Rectal smooth muscle tissue (tissue), 1 donor: ENCODE results near the gene IZUMO1.

ENCODE experiments used
- H3K27ac ChIP-seq: one replicate; pipeline ENCODE4 v1.7.0; 2013; ENCODE audit warnings: low read depth, low read length, inconsistent platforms
- H3K27me3 ChIP-seq: one replicate; pipeline ENCODE4 v1.7.0; 2013; ENCODE audit warnings: low read length; ENCODE audit not compliant: control insufficient read depth, insufficient read depth
- H3K36me3 ChIP-seq: one replicate; pipeline ENCODE4 v1.7.0; 2013; ENCODE audit warnings: low read length; ENCODE audit not compliant: control insufficient read depth, insufficient read depth
- H3K4me1 ChIP-seq: one replicate; pipeline ENCODE4 v1.7.0; 2013; ENCODE audit warnings: low read length; ENCODE audit not compliant: control insufficient read depth, insufficient read depth
- H3K4me3 ChIP-seq: one replicate; pipeline ENCODE4 v1.7.0; 2013; ENCODE audit warnings: low read length
- H3K9ac ChIP-seq: one replicate; pipeline ENCODE4 v1.7.0; 2013; ENCODE audit warnings: low read length

IZUMO1 gene

DNA sequence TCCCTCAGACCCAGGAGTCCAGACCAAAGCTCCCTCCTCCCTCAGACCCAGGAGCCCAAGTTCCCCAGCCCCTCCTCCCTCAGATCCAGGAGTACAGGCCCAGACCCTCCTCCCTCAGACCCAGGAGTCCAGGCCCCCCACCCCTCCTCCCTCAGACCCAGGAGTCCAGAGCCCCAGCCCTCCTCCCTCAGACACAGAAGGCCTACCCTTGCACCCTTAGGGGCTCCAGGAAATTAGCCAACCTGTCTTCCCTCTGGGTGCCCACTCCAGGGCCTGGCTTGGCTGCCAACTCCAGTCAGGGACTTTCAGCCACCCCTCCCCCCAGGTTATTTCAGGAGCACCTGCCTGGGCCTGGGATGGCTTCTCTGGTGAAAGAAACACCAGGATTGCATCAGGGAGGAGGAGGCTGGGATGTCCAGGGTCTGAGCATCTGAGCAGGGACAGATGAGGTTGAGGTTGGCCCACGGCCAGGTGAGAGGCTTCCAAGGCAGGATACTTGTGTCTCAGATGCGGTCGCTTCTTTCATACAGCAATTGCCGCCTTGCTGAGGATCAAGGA, 8.5 kb upstream of the IZUMO1 start, which contains the start of gene FGF21:
Gene FGF21 (plus strand): TSS at position 441 of the 558 bp plus-strand sequence. CDS start 713 bp downstream, outside the sequence.
- Histone ChIP-seq H3K9ac (no peak within 1 kb of the TSS), H3K4me3 (no peak within 1 kb of the TSS), H3K27ac (no peak within 1 kb of the TSS), H3K27me3 (peaks cover 10% of the 10 kb centered on the region), H3K36me3 (no peaks in the 10 kb centered on the region), H3K4me1 (no peaks in the 10 kb centered on the region)

DNA sequence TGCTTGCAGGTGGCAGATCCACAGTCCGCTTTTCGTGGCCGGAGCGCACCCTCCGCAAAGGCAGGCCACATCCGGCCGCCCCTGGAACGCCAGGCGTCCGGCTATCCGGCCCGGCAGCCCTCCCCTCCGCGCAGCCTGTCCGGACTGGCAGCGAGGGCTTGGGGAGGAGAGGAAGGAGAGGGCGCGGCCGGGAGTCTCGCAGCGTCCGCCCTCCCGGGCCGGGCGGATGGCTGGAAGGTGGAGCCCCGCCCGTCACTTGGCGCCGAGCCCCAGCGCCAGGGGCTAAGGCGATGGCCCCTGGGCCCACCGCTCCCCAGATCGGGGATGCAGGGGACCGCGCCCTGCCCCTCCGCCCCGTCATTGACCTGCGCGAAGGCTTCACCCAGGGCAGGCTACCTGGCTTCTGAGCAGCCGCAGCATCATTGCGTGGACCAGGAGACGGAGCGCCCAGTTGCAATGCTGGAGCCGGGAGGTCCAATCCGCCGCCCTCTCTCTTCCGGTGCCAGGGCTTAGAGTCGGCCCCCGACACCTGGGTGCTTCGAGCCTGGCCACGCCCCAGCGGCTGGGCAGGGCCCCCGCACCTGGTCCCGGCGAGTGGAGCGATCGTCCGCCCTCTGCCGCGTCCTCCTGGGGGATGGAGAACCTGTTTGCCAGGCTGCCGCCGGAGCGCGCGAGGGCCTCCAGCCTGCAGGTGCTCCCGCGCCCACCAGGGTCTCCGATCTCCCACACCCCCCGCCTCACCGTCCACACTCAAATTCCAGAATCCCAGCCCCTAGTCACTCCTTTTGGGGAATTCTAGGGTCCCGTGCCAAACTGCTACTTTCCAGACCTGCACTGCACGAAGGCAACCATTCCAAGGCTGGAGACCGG, 6.0 kb upstream of the IZUMO1 start, which contains the start of gene FUT1:
Gene FUT1 (minus strand): TSS at position 146 of the 870 bp plus-strand sequence. CDS start 1,360 bp downstream, outside the sequence.
- no peaks in the 10 kb centered on the region for H3K4me1 ChIP-seq
- H3K36me3 ChIP-seq, result no peaks in the 10 kb centered on the region
- H3K27me3 ChIP-seq, result peaks cover 10% of the 10 kb centered on the region
- H3K4me3 ChIP-seq, result peak within 1 kb of the TSS; percentile 55
- no peak within 1 kb of the TSS for H3K9ac ChIP-seq
- no peak within 1 kb of the TSS for H3K27ac ChIP-seq

- Histone ChIP-seq H3K4me3 (peak overlapping the region; percentile 55), H3K9ac (no peak overlapping the region), H3K27me3 (peaks cover 10% of the 10 kb centered on the region), H3K27ac (no peak overlapping the region), H3K36me3 (no peaks in the 10 kb centered on the region), H3K4me1 (no peaks in the 10 kb centered on the region)
These were observed 5.3 kb upstream of the IZUMO1 start for GRCh38 chr19:48751845-48752495.

- H3K4me1 ChIP-seq, result no peaks in the 10 kb centered on the region
- peaks cover 12% of the 10 kb centered on the region for H3K27me3 ChIP-seq
- no peak overlapping the region for H3K4me3 ChIP-seq
- no peaks in the 10 kb centered on the region for H3K36me3 ChIP-seq
- H3K27ac ChIP-seq, result no peak overlapping the region
- no peak overlapping the region for H3K9ac ChIP-seq
These were observed 4.2 kb upstream of the IZUMO1 start for GRCh38 chr19:48750771-48751504.

DNA sequence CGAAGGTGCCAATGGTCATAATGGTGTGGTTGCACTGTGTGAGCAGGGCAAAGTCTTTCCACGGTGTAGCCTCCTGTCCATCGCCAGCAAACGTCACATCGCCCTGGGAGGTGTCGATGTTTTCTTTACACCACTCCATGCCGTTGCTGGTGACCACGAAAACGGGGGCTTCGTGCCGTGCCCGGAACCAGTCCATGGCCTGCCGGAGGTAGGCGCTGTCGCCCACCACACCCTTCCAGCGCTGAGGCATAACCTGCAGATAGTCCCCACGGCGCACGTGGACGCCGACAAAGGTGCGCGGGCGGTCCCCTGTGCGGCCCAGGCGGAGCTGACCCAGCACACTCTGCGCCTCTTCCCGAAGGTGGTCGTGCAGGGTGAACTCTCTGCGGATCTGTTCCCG, 3.6 kb upstream of the IZUMO1 start:
- Histone ChIP-seq H3K4me1 (no peaks in the 10 kb centered on the region), H3K27me3 (peaks cover 12% of the 10 kb centered on the region), H3K4me3 (no peak overlapping the region), H3K36me3 (no peaks in the 10 kb centered on the region), H3K27ac (no peak overlapping the region), H3K9ac (no peak overlapping the region)

- H3K27ac ChIP-seq, result no peak overlapping the region
- peaks cover 12% of the 10 kb centered on the region for H3K27me3 ChIP-seq
- H3K4me3 ChIP-seq, result no peak overlapping the region
- no peaks in the 10 kb centered on the region for H3K36me3 ChIP-seq
- H3K9ac ChIP-seq, result no peak overlapping the region
- H3K4me1 ChIP-seq, result no peaks in the 10 kb centered on the region
These were observed 3.0 kb upstream of the IZUMO1 start for GRCh38 chr19:48749571-48750198.

GRCh38 chr19:48746110-48746509, 599 bp downstream of the IZUMO1 start:
- Histone ChIP-seq H3K36me3 (no peaks in the 10 kb centered on the region), H3K27ac (no peak overlapping the region), H3K4me3 (no peak overlapping the region), H3K4me1 (no peaks in the 10 kb centered on the region), H3K9ac (no peak overlapping the region), H3K27me3 (peaks cover 7% of the 10 kb centered on the region)

GRCh38 chr19:48745208-48745995, 1.3 kb downstream of the IZUMO1 start:
- no peak overlapping the region for H3K27ac ChIP-seq
- H3K36me3 ChIP-seq, result no peaks in the 10 kb centered on the region
- no peak overlapping the region for H3K9ac ChIP-seq
- H3K27me3 ChIP-seq, result peaks cover 2% of the 10 kb centered on the region
- H3K4me3 ChIP-seq, result no peak overlapping the region
- H3K4me1 ChIP-seq, result no peaks in the 10 kb centered on the region

GRCh38 chr19:48742096-48742495, 4.6 kb downstream of the IZUMO1 start:
- Histone ChIP-seq H3K9ac (no peak overlapping the region), H3K27ac (no peak overlapping the region), H3K4me1 (no peaks in the 10 kb centered on the region)

DNA sequence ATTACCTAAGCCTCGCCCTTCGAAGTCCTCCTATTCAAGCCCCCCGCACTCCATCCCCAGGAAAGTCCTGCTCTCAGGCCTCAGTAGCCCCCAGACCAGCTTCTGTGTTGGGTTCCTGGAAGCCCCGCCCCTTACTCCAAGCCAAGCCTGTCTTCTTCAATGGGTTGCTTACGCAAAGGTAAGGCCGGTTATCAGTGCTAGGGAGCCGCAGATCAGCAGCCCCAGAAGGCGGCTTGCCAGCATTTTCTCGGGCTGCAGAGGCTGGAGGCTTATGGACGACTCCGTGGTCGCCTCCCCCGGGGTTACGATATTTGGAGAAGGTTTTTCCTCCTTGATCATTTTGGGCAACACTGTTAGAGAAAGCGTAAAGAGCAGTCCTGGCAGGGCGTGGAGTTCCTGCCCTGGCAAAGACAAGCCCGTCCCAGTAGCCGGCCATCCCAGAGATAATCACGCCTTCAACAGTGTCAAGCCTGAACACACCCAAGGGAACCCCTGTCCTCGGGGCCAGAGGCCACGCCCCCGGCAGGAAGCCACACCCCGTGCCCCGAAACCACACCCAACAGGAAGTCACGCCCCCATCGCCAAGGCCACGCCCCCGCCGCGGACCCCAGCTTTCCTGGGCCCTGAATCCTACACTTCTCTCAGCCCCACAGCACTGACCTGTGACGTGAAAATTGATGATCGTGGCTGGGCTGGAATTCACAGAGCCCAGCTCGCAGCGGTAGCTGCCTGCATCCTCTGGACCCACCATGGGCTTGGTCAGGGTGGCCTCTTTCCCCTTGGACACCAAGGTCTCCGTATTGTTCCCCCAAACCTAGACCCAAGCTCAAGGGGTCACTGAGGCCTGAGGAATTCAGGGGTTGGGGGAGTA, 5.3 kb downstream of the IZUMO1 start:
- Histone ChIP-seq H3K4me3 (no peak overlapping the region), H3K9ac (no peak overlapping the region), H3K27me3 (peaks cover 1% of the 10 kb centered on the region), H3K36me3 (no peaks in the 10 kb centered on the region), H3K27ac (no peak overlapping the region), H3K4me1 (no peaks in the 10 kb centered on the region)

More at GRCh38 chr19:48742096-48742495, 4.6 kb downstream of the IZUMO1 start:
- H3K36me3 ChIP-seq, result no peaks in the 10 kb centered on the region
- no peak overlapping the region for H3K4me3 ChIP-seq
- H3K27me3 ChIP-seq, result peaks cover 2% of the 10 kb centered on the region
